Activated T-helper 1 cell treated with anti-CD3 and anti-CD28 coated beads, Interleukin-12 subunit alpha, Interleukin-12 subunit beta, Interleukin-2, Interleukin-4 antibody, amounts not matched to agents 30 ng/mL and 10 ng/mL and 1 ng/mL, durations not matched to agents 14 hours and 24 hours and 36 hours (primary cell): Measurements from ENCODE around the gene LTB4R. TPM values are rescaled to one million over a fixed set of nuclear protein-coding genes. Genes with fewer than 3 reads are reported as not detected.
"Not testable (repeated sequence)": the region's sequence is repeated elsewhere in the genome, so short reads cannot be mapped to it uniquely, and the experiment has no call there.

ENCODE experiments used
- DNase-seq: peaks from one replicate; pipeline ENCODE4 v3.0.0; 2021; ENCODE audit warnings: low spot score
- H3K27ac Mint-ChIP-seq: one replicate; pipeline ENCODE4 v1.8.0; 2021; ENCODE audit warnings: mild to moderate bottlenecking, mixed read lengths
- H3K27me3 Mint-ChIP-seq: one replicate; pipeline ENCODE4 v1.8.0; 2022; ENCODE audit warnings: mild to moderate bottlenecking, moderate library complexity, mixed read lengths; ENCODE audit not compliant: insufficient read depth
- H3K36me3 Mint-ChIP-seq: one replicate; pipeline ENCODE4 v1.8.0; 2021; ENCODE audit warnings: low read depth, mixed read lengths
- H3K4me1 Mint-ChIP-seq: one replicate; pipeline ENCODE4 v1.8.0; 2021; ENCODE audit warnings: low read depth, mixed read lengths
- H3K4me3 Mint-ChIP-seq: one replicate; pipeline ENCODE4 v1.8.0; 2021; ENCODE audit warnings: mild to moderate bottlenecking, moderate library complexity, mixed read lengths
- H3K9me3 Mint-ChIP-seq: one replicate; pipeline ENCODE4 v1.8.0; 2021; ENCODE audit warnings: mixed read lengths
- intact Hi-C: fragments of 100-400 bp; cut with micrococcal nuclease; formaldehyde crosslinking; loops from one replicate; pipeline ENCODE4 v1.15.1; 2024
- total RNA-seq: library from RNA; stranded (reverse); gene quantifications from 2 replicates; pipeline ENCODE4 v1.2.3, GENCODE V29; 2022

LTB4R gene
- total RNA-seq, 1 donor from 2014 or later: 10.1 TPM

- Mint-ChIP-seq H3K4me1 (peaks cover 27% of the 10 kb centered on the region), H3K36me3 (no peaks in the 10 kb centered on the region), H3K27me3 (peaks cover 5% of the 10 kb centered on the region), H3K4me3 (no peak overlapping the region), H3K9me3 (no peaks in the 10 kb centered on the region), H3K27ac (no peak overlapping the region)
- DNase-seq: no peak
- intact Hi-C loops: no loop called here
These were observed 13.8 kb downstream of the LTB4R start for GRCh38 chr14:24325041-24325530.

DNA sequence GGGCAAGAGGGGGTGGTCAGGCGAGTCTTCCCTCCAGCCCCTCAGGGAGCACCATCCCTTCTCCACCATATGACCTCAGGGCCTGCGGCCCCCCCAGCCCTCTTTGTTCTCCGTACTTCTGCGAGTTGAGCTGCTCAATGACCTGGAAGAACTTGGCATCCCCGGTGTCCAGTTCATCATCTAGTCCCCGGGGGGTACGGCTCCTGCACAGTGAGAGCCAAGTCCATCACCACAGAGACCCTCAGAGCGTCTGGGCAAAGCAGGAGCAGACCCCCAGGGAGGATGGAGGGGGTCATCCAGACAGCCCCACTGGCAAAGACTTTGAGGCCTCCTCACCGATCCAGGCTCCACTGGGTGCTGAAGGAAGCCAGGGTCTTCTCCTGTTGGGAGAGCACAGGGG is 14.7 kb downstream of the LTB4R start:
- DNase-seq: no peak
- intact Hi-C loops: no loop called here
- H3K4me3 Mint-ChIP-seq: no peak overlapping the region
- no peaks in the 10 kb centered on the region for H3K36me3 Mint-ChIP-seq
- H3K27me3 Mint-ChIP-seq: peaks cover 11% of the 10 kb centered on the region
- no peaks in the 10 kb centered on the region for H3K9me3 Mint-ChIP-seq
- H3K4me1 Mint-ChIP-seq: peaks cover 32% of the 10 kb centered on the region
- H3K27ac Mint-ChIP-seq: no peak overlapping the region

DNA sequence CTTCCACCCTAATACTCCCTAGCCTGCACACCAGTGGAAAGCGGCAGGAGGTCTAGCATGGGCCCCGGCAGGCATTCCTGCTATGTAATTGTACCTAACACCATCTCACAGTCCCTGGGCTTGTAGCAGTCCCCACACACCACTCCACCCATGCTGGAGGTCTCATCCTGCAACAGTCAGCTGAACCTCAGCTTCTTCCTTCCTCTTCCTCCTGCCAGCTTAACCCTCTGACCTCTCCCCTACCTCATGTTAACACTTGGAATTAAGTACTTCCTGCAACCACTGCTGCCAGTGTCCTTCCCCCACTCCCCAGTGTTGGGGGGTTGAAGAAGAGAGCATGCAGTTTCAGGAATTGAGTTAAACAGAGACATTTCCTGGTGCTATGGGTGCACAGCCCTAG is 16.0 kb downstream of the LTB4R start:
- Mint-ChIP-seq H3K36me3 (no peaks in the 10 kb centered on the region), H3K27ac (no peak overlapping the region), H3K27me3 (peaks cover 12% of the 10 kb centered on the region), H3K4me1 (peaks cover 41% of the 10 kb centered on the region), H3K4me3 (no peak overlapping the region), H3K9me3 (no peaks in the 10 kb centered on the region)
- intact Hi-C loops: no loop called here
- DNase-seq: no peak

DNA sequence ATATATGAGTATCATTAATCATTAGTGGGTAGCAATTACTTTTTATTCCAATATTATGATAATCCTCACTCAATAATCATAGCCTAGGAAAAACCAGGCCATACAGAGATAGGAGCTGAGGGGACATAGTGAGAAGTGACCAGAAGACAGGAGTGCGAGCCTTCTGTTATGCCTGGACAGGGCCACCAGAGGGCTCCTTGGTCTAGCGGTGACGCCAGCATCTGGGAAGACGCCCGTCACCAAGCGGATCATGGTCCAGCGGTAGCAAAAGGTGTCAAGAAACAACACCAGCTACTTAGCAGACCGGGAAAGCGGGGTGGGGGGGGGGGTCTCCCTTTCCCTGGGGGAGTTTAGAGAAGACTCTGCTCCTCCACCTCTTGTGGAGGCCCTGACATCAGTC is 16.6 kb downstream of the LTB4R start:
- intact Hi-C loops: loop anchor here (1.0 kb wide), 1 partner anchor 103 kb away; no protein-coding TSS in a partner anchor
- not testable (repeated sequence) for H3K36me3 Mint-ChIP-seq, DNase-seq, H3K9me3 Mint-ChIP-seq, H3K4me3 Mint-ChIP-seq, H3K27ac Mint-ChIP-seq
- Mint-ChIP-seq H3K27me3 (peaks cover 12% of the 10 kb centered on the region), H3K4me1 (peaks cover 47% of the 10 kb centered on the region)

DNA sequence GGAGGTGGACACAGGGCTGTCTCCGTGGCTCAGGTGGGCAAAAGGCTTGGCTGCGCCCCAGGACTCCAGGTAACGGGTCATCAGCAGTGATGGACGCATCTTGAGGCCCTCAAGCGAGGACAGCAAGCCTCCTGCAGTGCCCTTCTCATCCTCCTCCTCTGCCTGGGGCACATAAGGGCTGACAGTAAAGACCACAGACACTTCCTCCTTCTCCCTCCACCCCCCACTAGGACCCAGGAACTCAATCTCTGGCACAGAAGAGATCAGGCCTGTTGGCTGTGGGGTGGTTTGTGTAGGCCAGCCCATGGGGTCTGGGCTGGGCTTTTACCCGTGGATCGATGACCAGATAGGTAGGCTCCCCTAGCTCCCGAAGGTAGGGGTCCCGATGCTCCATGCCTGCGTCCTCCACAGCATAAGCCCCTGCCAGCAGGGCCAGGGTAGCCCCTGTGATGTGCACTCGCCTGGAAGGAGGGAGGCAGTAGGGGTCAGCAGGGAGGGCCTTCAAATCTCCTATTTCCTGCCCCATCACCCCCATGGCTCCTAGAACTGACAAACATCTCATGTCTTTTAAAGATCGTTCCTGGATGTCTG is 17.9 kb downstream of the LTB4R start:
- H3K36me3 Mint-ChIP-seq: no peaks in the 10 kb centered on the region
- H3K4me3 Mint-ChIP-seq: no peak overlapping the region
- H3K9me3 Mint-ChIP-seq: no peaks in the 10 kb centered on the region
- peaks cover 48% of the 10 kb centered on the region for H3K4me1 Mint-ChIP-seq
- intact Hi-C loops: no loop called here
- peaks cover 21% of the 10 kb centered on the region for H3K27me3 Mint-ChIP-seq
- no peak for DNase-seq
- no peak overlapping the region for H3K27ac Mint-ChIP-seq

- H3K4me3 Mint-ChIP-seq: no peak overlapping the region
- H3K9me3 Mint-ChIP-seq: no peaks in the 10 kb centered on the region
- no peak for DNase-seq
- intact Hi-C loops: loop anchor here (10.0 kb wide), 1 partner anchor 345 kb away; no protein-coding TSS in a partner anchor
- peaks cover 48% of the 10 kb centered on the region for H3K4me1 Mint-ChIP-seq
- peaks cover 23% of the 10 kb centered on the region for H3K27me3 Mint-ChIP-seq
- H3K36me3 Mint-ChIP-seq: no peaks in the 10 kb centered on the region
- peak overlapping the region; percentile 7 for H3K27ac Mint-ChIP-seq
These were observed 18.4 kb downstream of the LTB4R start for GRCh38 chr14:24329736-24330135.

- H3K9me3 Mint-ChIP-seq: no peaks in the 10 kb centered on the region
- H3K27ac Mint-ChIP-seq: no peak overlapping the region
- H3K36me3 Mint-ChIP-seq: peaks cover 6% of the 10 kb centered on the region
- peaks cover 58% of the 10 kb centered on the region for H3K4me1 Mint-ChIP-seq
- no peak for DNase-seq
- H3K4me3 Mint-ChIP-seq: no peak overlapping the region
- H3K27me3 Mint-ChIP-seq: peaks cover 28% of the 10 kb centered on the region
- intact Hi-C loops: loop anchor here (10.0 kb wide), 1 partner anchor 344 kb away; no protein-coding TSS in a partner anchor
These were observed 19.8 kb downstream of the LTB4R start for GRCh38 chr14:24330973-24331674.

DNA sequence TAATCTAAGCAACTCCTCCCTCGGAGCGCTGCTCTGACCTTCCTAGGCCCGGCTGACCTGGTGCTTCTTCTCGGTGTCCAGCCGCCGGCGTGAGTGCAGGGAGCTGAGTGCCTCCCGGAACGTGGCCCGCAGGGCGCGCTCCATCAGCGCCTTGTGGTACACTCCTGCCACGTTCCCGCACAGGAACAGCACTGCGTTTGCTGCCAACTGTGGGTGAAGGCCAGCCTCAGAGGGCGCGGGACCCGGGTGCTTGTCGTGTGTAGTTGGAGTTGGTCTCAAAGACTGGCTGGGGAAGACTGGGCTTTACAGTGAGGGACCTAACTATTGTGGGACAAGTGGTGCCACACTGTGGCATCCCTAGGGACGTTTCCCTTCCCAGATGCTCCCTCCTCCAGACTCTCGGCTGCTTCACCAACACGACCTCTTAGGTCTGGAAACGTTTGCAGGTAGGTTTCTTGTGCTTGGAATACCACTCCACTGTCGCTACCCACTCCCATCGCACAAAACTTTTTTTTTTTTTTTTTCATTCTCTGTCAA is 20.5 kb downstream of the LTB4R start:
- H3K4me1 Mint-ChIP-seq: peaks cover 63% of the 10 kb centered on the region
- DNase-seq: no peak
- H3K4me3 Mint-ChIP-seq: peak overlapping the region; percentile 80
- intact Hi-C loops: loop anchor here (1.0 to 10.0 kb wide), 5 partner anchors 19 to 343 kb away; partner anchors contain the start of genes RABGGTA and TINF2
- peak overlapping the region; percentile 27 for H3K27ac Mint-ChIP-seq
- H3K9me3 Mint-ChIP-seq: no peaks in the 10 kb centered on the region
- H3K27me3 Mint-ChIP-seq: peaks cover 32% of the 10 kb centered on the region
- H3K36me3 Mint-ChIP-seq: peaks cover 12% of the 10 kb centered on the region

DNA sequence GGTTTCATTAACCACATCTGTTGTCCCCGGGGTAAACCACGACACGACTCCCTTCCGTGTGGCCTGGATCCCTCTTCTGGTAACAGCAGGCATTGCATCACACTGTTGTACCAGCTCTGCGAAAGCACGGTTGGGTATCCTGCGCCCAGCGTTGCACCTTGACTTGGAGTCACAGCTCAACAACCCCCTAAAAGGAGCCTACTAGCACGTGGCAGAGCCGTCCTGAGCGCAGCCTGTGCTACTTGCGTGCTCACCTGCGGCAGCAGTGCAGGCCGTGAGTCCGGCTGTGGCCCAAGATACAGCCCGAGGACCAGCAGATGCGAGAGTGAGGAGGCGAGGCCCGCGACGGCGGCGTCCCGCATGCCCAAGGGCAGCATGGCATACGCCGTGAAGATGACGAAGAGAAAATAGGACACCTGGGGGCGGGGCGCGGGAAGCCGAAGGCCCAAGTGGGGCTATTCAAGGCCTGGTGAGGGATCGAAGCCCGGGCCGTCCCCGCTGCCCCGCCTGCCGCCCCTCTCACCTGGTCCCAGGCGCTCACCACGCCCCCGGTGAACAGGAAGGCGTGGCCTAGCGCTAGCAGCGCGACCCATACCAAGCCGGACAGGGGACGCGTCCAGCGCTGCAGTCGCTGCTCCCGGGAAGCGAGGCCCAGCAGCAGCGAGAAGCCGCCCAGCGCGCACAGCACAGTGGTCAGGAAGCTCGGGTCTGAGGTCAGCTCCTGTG is 21.1 kb downstream of the LTB4R start:
- intact Hi-C loops: loop anchor here (1.0 to 10.0 kb wide), 5 partner anchors 20 to 342 kb away; partner anchors contain the start of genes RABGGTA and TINF2
- DNase-seq: peak; percentile 79
- H3K9me3 Mint-ChIP-seq: no peaks in the 10 kb centered on the region
- H3K27ac Mint-ChIP-seq: peak overlapping the region; percentile 27
- H3K4me3 Mint-ChIP-seq: peak overlapping the region; percentile 80
- H3K4me1 Mint-ChIP-seq: peaks cover 58% of the 10 kb centered on the region
- peaks cover 17% of the 10 kb centered on the region for H3K36me3 Mint-ChIP-seq
- peaks cover 29% of the 10 kb centered on the region for H3K27me3 Mint-ChIP-seq

DNA sequence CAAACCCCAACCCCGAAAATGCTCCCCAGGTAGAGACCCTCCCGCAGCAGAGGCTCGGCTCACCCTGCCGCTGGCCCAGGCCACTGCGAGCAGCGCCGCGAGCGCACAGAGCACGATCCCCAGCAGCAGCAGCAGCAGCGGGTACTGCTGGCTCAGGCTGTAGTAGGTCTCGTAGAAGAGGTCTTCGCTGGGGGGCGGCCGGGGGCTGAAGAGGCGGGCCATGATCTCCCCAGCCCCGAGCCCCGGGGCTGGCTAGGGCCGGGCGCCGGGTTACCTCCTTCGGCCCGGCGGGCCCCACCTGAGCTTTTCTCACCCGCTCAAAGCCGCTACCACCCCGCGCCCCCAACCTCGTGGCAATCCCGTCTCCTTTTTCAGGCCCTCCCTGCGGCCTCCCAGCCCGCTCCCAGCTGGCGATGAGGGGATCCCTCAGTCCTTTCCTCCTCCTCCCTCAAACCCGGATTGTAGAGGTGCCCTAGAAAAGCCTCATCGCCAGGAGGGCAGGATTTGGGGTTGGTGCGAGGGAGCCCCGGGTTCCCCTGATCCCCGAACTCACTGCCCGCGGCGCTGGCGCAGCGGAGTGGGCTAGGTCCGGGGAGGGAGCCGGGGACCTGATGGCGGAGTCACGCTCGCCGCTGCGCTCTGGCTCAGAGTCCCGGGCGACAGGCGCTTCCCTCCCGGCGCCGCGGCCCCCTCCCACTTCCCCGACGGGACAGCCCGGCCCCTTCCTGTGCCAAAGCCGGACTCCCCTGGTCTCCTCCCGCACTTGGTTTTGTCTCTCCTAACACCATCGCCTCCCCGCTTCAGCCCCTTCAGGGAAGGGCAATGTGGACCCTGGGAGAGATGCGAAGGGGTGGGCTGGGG is 23.4 kb downstream of the LTB4R start, which contains the start of gene ADCY4:
Gene ADCY4, minus strand, starts transcription at position 641 of the 861 bp plus-strand sequence. Its CDS starts 419 bp downstream, at position 222.
- H3K4me3 Mint-ChIP-seq: peak within 1 kb of the TSS; percentile 56
- H3K4me1 Mint-ChIP-seq: peaks cover 49% of the 10 kb centered on the region
- H3K27ac Mint-ChIP-seq: no peak within 1 kb of the TSS
- intact Hi-C loops: loop anchor here (10.0 kb wide), 1 partner anchor 340 kb away; no protein-coding TSS in a partner anchor
- H3K27me3 Mint-ChIP-seq: peaks cover 29% of the 10 kb centered on the region
- no peaks in the 10 kb centered on the region for H3K9me3 Mint-ChIP-seq
- no peak for DNase-seq
- peaks cover 26% of the 10 kb centered on the region for H3K36me3 Mint-ChIP-seq

GRCh38 chr14:24335461-24336171 is 24.3 kb downstream of the LTB4R start:
- H3K9me3 Mint-ChIP-seq: no peaks in the 10 kb centered on the region
- intact Hi-C loops: loop anchor here (10.0 kb wide), 1 partner anchor 339 kb away; no protein-coding TSS in a partner anchor
- H3K4me1 Mint-ChIP-seq: peaks cover 46% of the 10 kb centered on the region
- H3K27ac Mint-ChIP-seq: no peak overlapping the region
- DNase-seq: no peak
- peaks cover 23% of the 10 kb centered on the region for H3K27me3 Mint-ChIP-seq
- peak overlapping the region; percentile 55 for H3K4me3 Mint-ChIP-seq
- peaks cover 26% of the 10 kb centered on the region for H3K36me3 Mint-ChIP-seq
